GM19035 (cell line): ENCODE results near the gene STPG3.
A peak's percentile ranks its signal among the peaks of the same experiment; 100 is the strongest.

Experiments used
- ATAC-seq: cut with Tn5 transposase; IDR thresholded peaks from one replicate; pipeline ENCODE4 v1.9.1; 2021; ENCODE audit not compliant: unreplicated experiment

The STPG3 gene

DNA sequence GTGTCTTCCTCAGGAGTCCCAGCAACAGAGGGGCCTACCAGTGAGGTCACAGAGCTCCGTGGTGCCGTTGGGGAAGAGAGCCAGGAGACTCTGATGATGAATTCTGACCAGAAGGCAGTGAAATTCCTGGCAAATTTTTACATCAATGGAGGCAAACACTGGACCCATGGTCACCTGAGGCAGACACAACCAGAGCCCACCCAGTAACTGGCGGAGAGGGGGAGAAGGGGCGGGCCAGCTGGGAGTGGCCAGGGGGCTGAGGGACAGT, at the start of gene STPG3:
STPG3 (plus strand) TSS at position 93 of the 268 bp plus-strand sequence; CDS start at position 94, 1 bp downstream.
- no peak for ATAC-seq

DNA sequence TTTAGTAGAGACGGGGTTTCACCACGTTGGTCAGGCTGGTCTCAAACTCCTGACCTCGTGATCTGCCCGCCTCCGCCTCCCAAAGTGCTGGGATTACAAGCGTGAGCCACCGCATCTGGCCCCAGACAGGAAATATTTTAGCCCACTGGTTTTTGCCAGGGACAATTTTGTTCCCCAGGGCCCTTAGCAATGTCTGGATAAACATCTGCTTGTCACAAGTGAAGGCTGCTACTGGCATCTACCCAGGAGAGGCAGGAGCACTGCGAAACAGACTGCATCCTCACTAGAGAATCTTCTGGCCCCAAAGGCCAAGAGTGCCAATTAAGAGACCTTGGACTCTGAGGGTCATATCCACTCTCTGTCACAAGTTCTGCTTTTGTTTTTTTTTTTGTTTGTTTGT, 48.1 kb upstream of the STPG3 start:
- no peak for ATAC-seq

DNA sequence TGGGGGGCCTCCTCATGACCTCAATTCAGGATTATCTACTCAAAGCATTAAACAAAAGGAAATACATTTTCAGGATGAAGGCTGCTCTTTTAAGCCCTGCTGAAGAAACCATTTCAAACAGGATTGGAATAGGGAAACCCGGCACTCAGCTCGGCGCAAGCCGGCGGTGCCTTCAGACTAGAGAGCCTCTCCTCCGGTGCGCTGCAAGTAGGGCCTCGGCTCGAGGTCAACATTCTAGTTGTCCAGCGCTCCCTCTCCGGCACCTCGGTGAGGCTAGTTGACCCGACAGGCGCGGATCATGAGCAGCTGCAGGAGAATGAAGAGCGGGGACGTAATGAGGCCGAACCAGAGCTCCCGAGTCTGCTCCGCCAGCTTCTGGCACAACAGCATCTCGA, 46.4 kb upstream of the STPG3 start:
- no peak for ATAC-seq

DNA sequence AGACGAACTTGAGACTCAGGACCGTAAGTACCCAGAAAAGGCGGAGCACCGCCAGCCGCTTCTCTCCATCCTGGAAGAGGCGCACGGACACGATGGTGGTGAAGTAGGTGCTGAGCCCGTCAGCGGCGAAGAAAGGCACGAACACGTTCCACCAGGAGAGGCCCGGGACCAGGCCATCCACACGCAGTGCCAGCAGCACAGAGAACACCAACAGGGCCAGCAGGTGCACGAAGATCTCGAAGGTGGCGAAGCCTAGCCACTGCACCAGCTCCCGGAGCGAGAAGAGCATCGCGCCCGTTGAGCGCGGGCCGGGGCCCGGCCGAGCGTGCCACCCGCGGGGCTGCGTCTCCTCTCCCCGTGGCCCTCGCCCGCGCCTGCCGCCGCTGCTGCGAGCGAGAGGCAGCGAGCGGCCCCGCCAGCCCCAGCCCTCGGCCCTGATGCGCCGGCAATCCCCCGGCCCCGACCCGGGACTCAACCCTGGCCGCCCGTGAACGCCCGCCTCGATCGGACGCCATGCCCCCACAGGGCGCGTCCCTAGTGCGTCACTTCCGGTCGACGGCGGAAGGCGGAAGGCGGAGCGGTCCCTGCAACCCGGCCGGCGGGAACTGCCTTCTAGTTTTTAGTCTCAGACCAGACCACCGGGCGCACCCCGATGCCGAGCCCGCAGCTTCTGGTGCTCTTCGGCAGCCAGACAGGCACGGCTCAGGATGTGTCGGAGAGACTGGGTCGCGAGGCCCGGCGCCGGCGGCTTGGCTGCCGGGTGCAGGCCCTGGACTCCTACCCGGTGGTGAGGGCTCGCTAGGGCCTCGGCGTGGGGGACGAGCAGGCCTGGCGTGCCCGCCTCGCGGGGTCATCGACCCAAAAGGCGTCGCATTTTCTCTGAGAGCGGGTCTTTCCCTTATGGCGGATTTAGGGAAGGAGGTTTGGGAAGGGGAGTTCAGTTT, 45.7 kb upstream of the STPG3 start, which contains the start of the genes NDOR1 and TMEM203:
NDOR1 (plus strand) TSS at position 575 of the 944 bp plus-strand sequence; CDS start at position 653, 78 bp downstream.
TMEM203 (minus strand) TSS at position 523 of the 944 bp plus-strand sequence; CDS start at position 289, 234 bp downstream.
- ATAC-seq, result peak; percentile 51

DNA sequence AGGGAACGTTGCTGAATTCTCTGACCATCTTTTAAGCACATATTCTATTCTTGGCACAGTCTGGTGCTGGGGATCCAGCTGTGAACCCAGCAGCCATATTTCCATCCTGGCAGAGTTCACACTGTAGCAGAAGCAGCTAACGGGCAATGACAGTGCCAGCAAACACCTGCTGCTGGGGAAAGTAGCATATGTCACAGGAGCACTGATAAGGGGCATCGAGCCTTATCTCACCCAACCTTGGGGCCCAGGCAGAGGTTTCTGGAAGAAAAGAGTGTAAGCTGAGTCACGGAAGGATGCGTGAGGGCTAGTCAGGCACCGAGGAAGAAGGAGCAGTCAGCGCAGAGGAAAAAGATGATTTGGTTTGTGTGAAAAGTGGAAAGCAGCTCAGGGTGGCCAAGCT, 44.5 kb upstream of the STPG3 start:
- ATAC-seq, result no peak

DNA sequence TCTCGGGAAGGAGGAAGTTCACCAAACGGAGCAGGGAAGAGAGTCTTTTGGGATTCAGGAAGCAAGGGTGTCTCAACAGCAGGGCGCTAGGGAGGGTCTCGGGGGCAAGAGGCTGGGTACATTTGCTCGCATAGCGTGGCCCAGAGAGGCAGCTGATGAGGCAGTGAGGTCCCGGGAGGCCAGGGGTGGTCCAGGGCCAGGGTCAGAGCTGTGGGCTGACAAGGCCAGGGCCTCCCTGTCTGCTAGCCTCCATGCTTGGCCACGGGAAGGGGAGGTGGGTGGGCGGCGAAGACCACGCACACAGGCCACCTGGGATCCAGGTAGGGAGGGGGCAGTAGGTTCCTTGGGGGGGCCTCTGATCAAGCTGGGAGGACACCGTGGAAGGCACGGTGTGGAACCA, 39.6 kb upstream of the STPG3 start:
- ATAC-seq, result no peak

DNA sequence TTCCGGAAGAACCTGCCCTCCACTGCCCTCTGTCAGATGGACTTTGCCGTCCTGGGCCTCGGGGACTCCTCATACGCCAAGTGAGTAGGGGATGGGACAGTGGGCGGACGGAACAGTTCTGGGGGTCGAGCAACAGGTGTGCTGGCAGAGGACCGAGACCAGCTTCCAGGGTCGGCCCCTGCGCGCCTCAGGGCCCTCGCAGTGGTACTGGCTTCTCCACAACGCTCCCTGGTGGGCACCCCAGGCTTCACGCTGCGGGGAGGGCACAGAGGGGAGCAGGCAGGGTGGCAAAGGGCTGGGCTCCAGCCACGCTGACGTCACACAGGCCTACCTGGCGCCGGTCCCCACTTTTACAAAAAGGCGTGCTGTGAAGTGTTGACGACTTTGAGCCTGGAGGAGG, 38.6 kb upstream of the STPG3 start:
- ATAC-seq, result no peak

DNA sequence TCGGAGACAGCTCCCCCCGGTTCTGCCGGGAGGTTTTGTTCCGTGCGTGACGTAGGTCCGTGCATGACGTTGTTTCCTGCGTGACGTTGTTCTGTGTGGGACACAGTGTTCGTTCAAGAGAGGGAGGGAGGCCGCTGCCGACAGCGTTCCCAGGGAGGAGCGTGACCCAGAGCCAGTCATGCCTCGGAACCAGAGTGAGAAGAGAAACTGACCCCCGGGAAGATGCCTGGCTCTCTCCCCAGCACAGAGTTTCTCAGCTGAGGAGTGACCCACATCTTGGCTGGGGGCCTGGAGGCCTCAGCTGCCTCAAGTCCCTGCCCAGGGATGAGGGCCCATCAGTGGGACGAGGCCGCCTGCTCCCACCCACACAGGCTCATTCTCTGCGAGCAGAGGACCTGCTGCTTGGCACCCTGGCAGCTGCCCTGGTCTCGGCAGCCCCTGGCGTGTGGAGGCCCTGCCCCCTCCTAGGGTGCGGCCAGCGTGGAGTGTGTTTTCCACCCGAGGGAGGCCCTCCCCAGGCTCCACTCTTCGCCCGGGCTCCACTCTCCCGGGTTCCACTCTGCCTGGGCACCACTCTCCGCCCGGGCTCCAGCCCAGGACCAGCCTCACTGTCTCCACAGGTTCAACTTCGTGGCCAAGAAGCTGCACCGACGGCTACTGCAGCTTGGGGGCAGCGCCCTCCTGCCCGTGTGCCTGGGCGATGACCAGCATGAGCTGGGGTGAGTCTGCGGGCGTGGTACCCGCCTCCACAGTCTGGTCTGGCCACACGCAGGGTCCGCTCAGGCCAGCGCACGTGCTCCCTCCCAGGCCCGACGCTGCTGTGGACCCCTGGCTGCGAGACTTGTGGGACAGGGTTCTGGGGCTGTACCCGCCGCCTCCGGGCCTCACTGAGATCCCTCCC, 37.7 kb upstream of the STPG3 start:
- ATAC-seq, result no peak

DNA sequence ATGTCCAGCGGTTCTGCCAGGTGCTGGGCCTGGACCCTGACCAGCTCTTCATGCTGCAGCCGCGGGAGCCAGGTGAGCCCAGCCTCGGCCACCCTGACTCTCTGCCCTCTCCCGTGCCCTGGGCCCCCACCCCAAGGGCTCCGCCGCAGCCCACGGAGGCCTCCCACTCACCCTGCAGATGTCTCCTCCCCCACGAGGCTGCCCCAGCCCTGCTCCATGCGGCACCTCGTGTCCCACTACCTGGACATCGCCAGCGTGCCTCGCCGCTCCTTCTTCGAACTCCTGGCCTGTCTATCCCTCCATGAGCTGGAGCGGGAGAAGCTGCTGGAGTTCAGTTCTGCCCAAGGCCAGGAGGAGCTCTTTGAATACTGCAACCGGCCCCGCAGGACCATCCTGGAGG, 36.5 kb upstream of the STPG3 start:
- no peak for ATAC-seq

DNA sequence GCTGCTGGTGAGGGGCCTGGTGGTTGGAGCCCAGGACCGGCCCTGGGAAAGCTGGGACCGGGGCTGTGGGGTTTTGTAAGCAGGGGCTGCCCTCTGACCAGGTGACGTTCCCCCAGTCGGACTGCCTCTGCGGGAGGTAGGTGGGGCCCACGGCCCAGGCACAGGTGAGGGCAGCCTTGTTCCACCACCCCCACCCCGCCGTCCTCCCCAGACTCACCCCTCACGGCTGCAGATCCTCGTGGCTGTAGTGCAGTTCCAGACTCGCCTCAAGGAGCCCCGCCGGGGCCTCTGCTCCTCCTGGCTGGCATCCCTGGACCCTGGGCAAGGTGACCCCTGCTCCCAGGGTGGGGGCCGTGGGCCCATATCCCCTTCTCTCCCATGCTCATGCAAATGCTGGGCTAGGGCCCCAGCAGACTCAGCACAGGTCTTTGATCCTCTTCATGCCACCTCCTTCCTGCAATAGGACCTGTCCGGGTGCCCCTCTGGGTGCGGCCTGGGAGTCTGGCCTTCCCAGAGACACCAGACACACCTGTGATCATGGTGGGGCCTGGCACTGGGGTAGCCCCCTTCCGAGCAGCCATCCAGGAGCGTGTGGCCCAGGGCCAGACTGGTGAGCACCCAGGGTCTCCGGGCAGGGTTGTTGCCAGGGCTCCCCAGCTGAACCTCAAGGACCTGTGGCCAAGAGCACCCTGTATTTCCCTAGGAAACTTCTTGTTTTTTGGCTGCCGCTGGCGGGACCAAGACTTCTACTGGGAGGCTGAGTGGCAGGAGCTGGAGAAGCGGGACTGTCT, 35.7 kb upstream of the STPG3 start:
- ATAC-seq, result no peak

DNA sequence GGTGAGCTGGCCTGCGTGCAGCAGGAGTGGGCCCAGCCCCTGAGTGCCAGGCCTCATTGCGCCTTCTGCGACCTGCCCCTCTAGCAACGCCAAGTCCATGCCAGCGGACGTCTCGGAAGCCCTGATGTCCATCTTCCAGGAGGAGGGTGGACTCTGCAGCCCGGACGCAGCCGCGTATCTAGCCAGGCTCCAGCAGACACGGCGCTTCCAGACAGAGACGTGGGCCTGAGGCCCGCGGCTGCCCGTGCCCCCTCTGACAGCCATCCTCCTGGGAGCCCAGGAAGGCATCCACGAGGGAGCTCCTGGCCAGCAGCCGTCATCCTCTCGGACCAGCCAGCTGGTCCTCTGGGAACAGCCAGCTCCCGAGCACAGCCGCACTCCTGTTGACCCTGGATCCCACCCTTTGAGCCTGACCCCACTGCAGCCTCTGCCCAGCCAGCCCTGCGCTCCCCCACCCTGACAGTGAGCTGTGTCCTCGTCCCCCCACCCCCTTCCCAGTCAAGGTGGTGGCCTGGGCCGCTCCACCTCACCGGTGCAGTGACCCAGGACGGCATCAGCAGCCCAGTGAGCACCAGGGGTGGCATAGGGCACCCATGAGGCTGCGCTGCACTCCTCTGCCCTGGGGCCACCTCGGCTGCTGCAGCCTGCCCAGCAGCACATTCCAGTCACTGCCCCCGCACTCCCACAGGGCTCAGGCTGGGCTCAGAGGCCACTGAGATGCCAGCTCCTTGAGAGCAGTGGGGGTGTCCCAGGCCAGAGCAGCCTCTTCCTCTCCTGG, 34.7 kb upstream of the STPG3 start:
- no peak for ATAC-seq

DNA sequence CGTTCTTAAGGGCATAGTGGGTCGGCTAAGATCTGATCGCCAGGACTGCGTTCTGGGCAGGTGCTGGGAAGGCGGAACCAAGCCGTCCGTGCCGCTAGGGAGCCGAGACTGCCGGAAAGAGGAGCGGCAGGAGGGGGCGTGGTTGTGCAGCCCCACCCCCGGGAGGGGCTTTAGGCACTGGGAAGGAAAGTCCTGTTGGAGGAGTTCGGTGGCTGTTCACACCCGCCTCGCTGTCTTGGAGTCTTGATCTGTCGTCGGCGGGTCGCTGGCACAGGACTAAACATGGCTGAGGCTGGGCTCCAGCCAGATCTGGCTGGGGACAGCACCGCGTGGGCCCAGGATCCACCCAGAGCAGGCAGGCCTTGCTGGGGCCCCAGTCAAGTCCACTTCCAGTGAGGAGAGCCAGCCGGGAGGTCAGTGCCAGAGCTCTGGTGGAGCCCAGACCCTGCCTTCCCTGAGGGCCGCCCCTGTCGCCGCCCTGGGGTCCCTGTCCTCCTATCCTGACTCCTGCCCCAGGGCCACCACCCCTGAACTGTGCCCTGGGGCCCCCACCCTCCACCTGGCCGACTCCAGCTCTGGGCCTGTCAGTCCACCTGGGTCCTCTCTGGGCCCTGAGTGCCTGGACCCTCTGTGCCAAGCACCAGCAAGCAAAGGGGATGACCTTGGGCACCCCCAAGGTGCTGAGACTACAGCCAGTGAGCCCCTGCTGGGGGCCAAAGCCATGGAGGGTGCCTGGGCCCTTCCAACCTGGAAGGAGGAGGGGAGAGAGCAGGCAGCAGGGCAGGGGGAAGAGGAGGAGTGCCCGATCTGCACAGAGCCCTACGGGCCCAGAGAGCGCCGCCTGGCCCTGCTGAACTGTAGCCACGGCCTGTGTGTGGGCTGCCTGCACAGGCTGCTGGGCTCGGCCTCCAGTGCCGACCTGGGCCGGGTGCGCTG, 33.5 kb upstream of the STPG3 start:
- ATAC-seq, result no peak

DNA sequence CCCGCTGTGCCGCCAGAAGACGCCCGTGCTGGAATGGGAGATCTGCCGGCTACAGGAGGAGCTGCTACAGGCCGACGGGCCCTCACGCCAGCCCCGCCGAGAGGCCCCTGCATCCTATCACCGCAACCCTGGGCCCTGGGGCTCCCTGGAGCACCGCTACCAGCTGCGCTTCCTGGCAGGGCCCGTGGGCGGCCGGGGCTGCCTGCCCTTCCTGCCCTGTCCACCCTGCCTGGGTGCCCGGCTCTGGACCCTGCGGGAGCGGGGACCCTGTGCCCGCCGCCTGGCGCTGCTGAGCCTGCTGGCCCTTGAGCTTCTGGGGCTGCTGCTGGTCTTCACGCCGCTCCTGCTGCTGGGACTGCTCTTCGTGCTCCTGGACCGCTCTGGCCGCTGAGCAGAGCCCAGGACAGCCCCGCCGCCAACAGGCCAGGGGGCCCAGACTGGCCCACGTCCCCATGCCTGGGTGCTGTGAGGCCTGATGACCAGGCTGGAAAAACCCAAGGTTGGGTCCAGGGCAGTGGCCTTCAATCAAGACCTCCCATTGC, 32.8 kb upstream of the STPG3 start:
- no peak for ATAC-seq

DNA sequence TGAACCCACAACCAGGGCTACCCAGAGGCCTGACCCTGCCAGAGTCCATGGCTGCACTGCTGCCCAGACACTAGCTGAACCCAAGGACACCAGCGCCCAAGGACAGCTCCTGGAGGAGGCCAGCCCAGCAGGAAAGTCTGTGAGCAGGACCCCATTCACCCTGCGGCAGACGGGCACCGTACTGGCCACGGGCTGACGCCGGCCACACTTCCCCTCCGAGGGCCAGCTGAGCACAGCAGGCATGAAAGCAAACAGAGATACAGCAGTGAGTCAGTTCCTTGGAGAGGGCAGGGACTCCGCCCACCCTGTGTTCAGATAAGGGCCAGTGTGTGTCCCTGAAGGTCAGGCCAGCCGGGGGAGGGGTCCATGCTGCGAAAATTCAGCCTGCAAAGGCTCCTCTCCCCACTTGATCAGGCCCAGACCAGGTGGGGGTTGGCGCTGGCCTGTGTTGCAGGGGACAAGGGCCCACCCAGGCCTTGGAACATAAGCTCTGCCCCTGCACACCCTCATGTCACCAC, 32.3 kb upstream of the STPG3 start:
- ATAC-seq, result no peak

DNA sequence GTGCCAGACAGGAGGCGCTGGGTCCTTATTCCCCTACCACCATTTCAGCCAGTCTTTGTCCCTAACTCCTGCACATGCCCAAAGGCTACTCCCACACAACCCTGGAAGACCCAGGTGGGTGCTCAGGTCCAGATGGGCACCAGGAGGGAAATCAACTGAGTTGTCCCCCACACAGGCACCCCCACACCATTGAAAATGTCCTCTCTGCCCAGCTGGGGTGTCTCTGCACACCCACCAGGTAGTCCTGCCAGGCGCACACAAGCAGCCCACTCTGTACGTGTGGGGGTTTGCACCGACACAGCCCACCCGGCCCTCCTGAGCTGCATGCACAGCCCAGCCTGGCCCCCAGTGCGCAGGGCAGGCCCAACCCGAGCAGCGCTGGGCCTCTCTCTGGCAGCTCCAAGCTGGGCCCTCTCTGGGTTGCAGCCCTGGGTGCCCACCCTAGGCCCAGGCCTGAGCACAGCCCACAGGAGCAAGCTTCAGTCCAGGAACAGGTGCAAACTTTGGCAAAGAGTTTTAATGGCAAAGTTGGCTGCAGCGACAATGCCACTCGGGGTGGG, 31.2 kb upstream of the STPG3 start:
- ATAC-seq, result no peak

DNA sequence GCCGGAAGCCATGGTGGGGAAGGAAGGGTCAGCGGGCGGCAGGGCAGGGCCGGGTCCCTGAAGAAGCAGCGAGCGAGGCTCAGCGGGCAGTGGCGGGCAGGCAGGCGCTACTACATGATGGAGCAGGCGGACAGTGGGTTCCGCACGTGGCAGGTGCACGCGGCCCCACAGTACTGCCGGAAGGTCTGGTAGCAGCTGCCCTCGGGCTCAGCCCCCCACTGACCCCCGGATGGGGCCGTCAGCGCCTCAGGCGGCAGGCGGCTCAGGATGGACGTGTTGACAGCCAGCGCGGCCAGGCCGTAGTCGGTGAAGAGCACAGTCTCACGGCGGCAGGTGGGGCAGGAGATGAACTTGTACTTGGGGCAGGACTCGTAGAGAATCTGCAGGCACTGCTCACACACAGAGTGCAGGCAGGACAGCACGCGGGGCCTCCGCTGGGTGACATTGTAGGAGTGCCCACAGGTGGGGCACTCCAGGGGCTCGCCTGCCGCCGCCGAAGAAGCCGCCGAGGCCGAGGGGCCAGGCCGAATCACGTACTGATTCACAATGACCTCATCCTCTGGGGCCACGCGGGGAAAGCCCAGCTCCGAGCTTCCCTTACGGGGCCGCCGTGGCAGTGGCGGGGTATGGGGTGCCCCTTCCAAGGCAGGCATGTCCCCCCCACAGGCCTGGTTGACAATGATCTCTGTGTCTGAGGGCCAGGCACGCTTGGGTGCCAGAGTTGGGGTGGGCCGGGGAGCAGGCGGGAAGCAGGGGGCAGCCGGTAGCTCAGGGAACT, 30.6 kb upstream of the STPG3 start:
- no peak for ATAC-seq

DNA sequence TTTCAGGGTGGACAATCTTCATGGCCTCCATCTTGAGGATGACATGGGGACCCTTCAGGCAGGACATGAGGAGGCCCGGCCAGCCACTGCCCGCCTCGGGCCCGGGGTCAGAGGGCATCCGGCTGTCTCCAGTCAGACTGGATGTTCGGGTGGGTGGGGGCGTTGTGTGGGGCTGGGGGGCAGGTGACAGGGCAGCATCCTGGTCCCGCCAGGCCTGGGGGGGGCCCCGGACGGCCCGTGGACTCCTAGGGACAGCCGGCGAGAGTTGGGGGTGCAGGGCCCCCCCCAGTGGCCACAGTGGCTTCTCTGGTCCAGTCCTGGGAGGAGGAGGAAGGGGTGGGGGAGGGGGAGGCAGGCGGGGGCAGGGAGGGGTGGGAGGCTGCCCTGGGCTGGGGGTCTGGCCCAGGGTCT, 30.0 kb upstream of the STPG3 start:
- ATAC-seq, result no peak
